Neural cell (in vitro differentiated cells): ENCODE results near the gene PTPRD. TPM values are rescaled to one million over a fixed set of nuclear protein-coding genes. Genes with fewer than 3 reads are reported as not detected.

ENCODE experiments used
- H2AFZ ChIP-seq: fragments of 200-600, 300-800 bp; sonication (generic), shearing (Covaris generic); 2 replicates; pipeline ENCODE4 v1.6.0; 2014; ENCODE audit warnings: low read depth, mild to moderate bottlenecking, antibody characterized with exemption, low read length, moderate library complexity
- H3F3A ChIP-seq: fragments of 200-600 bp; shearing (Covaris generic); 2 replicates; pipeline ENCODE4 v1.6.1; 2016; ENCODE audit warnings: mild to moderate bottlenecking, moderate library complexity, mixed read lengths, antibody characterized with exemption, low read length; ENCODE audit not compliant: insufficient read depth, poor library complexity, severe bottlenecking
- H3K27ac ChIP-seq: fragments of 200-600, 300-800 bp; sonication (generic), shearing (Covaris generic); 2 replicates; pipeline ENCODE4 v1.5.1; 2014; ENCODE audit warnings: mild to moderate bottlenecking, low read length, moderate library complexity
- H3K27me3 ChIP-seq: fragments of 300-800, 200-600 bp; sonication (generic), shearing (Covaris generic); 2 replicates; pipeline ENCODE4 v1.6.0; 2014; ENCODE audit warnings: mild to moderate bottlenecking, low read depth, low read length, moderate library complexity; ENCODE audit not compliant: insufficient read depth
- H3K36me3 ChIP-seq: fragments of 300-800, 200-600 bp; sonication (generic), shearing (Covaris generic); 2 replicates; pipeline ENCODE4 v1.5.1; 2014; ENCODE audit warnings: mild to moderate bottlenecking, antibody characterized with exemption, low read length, moderate library complexity; ENCODE audit not compliant: insufficient read depth
- H3K4me2 ChIP-seq: fragments of 300-800, 200-600 bp; sonication (generic), shearing (Covaris generic); 2 replicates; pipeline ENCODE4 v1.6.0; 2014; ENCODE audit warnings: mild to moderate bottlenecking, low read length
- H3K4me3 ChIP-seq: fragments of 300-800, 200-600 bp; sonication (generic), shearing (Covaris generic); 2 replicates; pipeline ENCODE4 v1.5.1; 2014; ENCODE audit warnings: mild to moderate bottlenecking, low read length, moderate library complexity
- H3K79me2 ChIP-seq: fragments of 200-600 bp; shearing (Covaris generic); replicated peaks from 2 replicates; pipeline ENCODE4 v1.6.0; 2014; ENCODE audit warnings: mild to moderate bottlenecking, low read length, moderate library complexity; ENCODE audit not compliant: insufficient read depth
- H3K9ac ChIP-seq: fragments of 300-800, 200-600 bp; sonication (generic), shearing (Covaris generic); 2 replicates; pipeline ENCODE4 v1.6.1; 2016; ENCODE audit warnings: mild to moderate bottlenecking, low read length, mixed read lengths
- H3K9me2 ChIP-seq: fragments of 200-600 bp; shearing (Covaris generic); 2 replicates; pipeline ENCODE4 v1.6.1; 2016; ENCODE audit warnings: mild to moderate bottlenecking, low read length, mixed read lengths; ENCODE audit not compliant: insufficient read depth
- H3K9me3 ChIP-seq: fragments of 200-600, 300-800 bp; sonication (generic), shearing (Covaris generic); 2 replicates; pipeline ENCODE4 v1.6.1; 2016; ENCODE audit warnings: mild to moderate bottlenecking, mixed run types, low read length, moderate library complexity, mixed read lengths
- H4K20me1 ChIP-seq: fragments of 200-600 bp; shearing (Covaris generic); 2 replicates; pipeline ENCODE4 v1.6.1; 2016; ENCODE audit warnings: mild to moderate bottlenecking, mixed run types; ENCODE audit not compliant: insufficient read depth
- EP300 ChIP-seq: fragments of 450-650 bp; conservative IDR thresholded peaks from 2 replicates; pipeline ENCODE4 v1.6.1; 2014; ENCODE audit warnings: antibody characterized with exemption, mild to moderate bottlenecking, moderate library complexity; ENCODE audit not compliant: poor library complexity, severe bottlenecking
- EZH2 ChIP-seq: fragments of 200-600, 300-800 bp; shearing (Covaris generic), sonication (generic); IDR thresholded peaks from 2 replicates; pipeline ENCODE4 v1.6.1; 2014; ENCODE audit warnings: antibody characterized with exemption, low read length, borderline replicate concordance, mild to moderate bottlenecking; ENCODE audit not compliant: insufficient read depth, poor library complexity, severe bottlenecking
- MXI1 ChIP-seq: fragments of 450-650 bp; conservative IDR thresholded peaks from 2 replicates; pipeline ENCODE4 v1.6.1; 2014; ENCODE audit warnings: antibody characterized with exemption, mild to moderate bottlenecking; ENCODE audit not compliant: poor library complexity, severe bottlenecking
- POLR2AphosphoS5 ChIP-seq: IDR thresholded peaks from 2 replicates; pipeline ENCODE4 v1.6.1; 2012
- RAD21 ChIP-seq: fragments of 450-650 bp; conservative IDR thresholded peaks from 2 replicates; pipeline ENCODE4 v1.6.1; 2014; ENCODE audit warnings: antibody characterized with exemption, mild to moderate bottlenecking, moderate library complexity
- REST ChIP-seq: IDR thresholded peaks from 2 replicates; pipeline ENCODE4 v1.6.1; 2012; ENCODE audit warnings: borderline replicate concordance
- SMC3 ChIP-seq: fragments of 450-650 bp; conservative IDR thresholded peaks from 2 replicates; pipeline ENCODE4 v1.6.1; 2014; ENCODE audit warnings: antibody characterized with exemption, mild to moderate bottlenecking, moderate library complexity; ENCODE audit not compliant: poor library complexity
- TAF1 ChIP-seq: IDR thresholded peaks from 2 replicates; pipeline ENCODE4 v1.6.1; 2012; ENCODE audit warnings: low read depth
- polyA plus RNA-seq: library from polyadenylated mRNA; depleted of rRNA; stranded (reverse); fragments of >200 nt; gene quantifications from 2 replicates; pipeline ENCODE4 v1.2.3, GENCODE V29; 2014
- TF ChIP-seq, protein P1 (sequence below): fragments of 450-650 bp; IDR thresholded peaks from 2 replicates; pipeline ENCODE4 v1.5.1; 2014; ENCODE audit warnings: antibody characterized with exemption, mild to moderate bottlenecking, moderate library complexity; ENCODE audit not compliant: poor library complexity, severe bottlenecking

The PTPRD gene
- polyA plus RNA-seq, 1 donor from 2014 or later = 143 TPM

GRCh38 chr9:9142001-9142400, 1470.8 kb downstream of the PTPRD start:
- Histone ChIP-seq H3F3A (no peaks in the 10 kb centered on the region), H3K79me2 (no peaks in the 10 kb centered on the region), H3K4me3 (no peak overlapping the region), H3K9me2 (no peaks in the 10 kb centered on the region), H4K20me1 (no peaks in the 10 kb centered on the region), H3K9ac (no peak overlapping the region), H2AFZ (no peak overlapping the region), H3K4me2 (no peak overlapping the region), H3K27ac (no peak overlapping the region), H3K27me3 (no peaks in the 10 kb centered on the region), H3K9me3 (no peaks in the 10 kb centered on the region), H3K36me3 (no peaks in the 10 kb centered on the region)
- TF ChIP-seq POLR2AphosphoS5 = no peak
- TF ChIP-seq TAF1 = no peak
- no peak for TF ChIP-seq EZH2
- TF ChIP-seq RAD21 = no peak
- TF ChIP-seq EP300 = no peak
- TF ChIP-seq, protein P1, sequence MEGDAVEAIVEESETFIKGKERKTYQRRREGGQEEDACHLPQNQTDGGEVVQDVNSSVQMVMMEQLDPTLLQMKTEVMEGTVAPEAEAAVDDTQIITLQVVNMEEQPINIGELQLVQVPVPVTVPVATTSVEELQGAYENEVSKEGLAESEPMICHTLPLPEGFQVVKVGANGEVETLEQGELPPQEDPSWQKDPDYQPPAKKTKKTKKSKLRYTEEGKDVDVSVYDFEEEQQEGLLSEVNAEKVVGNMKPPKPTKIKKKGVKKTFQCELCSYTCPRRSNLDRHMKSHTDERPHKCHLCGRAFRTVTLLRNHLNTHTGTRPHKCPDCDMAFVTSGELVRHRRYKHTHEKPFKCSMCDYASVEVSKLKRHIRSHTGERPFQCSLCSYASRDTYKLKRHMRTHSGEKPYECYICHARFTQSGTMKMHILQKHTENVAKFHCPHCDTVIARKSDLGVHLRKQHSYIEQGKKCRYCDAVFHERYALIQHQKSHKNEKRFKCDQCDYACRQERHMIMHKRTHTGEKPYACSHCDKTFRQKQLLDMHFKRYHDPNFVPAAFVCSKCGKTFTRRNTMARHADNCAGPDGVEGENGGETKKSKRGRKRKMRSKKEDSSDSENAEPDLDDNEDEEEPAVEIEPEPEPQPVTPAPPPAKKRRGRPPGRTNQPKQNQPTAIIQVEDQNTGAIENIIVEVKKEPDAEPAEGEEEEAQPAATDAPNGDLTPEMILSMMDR = no peak
- no peak for TF ChIP-seq REST
- no peak for TF ChIP-seq MXI1
- no peak for TF ChIP-seq SMC3

DNA sequence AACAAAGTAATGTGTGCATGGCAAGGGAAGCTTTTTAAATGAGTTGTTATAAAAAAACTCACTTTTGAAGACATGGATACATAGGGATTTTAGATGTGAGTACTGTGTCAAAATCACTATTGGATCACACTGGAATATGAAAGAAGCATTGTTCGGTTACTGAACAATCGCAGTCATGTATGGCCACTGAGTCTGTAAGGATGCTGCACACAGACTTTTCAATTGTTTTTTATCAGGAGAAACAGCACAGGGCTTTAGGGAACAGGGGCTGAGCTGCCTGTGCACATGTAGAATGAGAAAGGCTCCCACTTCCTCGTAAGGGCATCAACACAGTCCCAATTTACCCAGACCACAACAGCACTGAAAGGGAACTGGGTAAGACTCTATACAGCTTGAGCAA, 1479.3 kb downstream of the PTPRD start:
- H3K27ac ChIP-seq = no peak overlapping the region
- no peaks in the 10 kb centered on the region for H3K79me2 ChIP-seq
- no peak overlapping the region for H3K9ac ChIP-seq
- no peaks in the 10 kb centered on the region for H3F3A ChIP-seq
- H4K20me1 ChIP-seq = no peaks in the 10 kb centered on the region
- no peaks in the 10 kb centered on the region for H3K9me3 ChIP-seq
- no peak for TF ChIP-seq MXI1
- TF ChIP-seq, protein P1 = no peak
- TF ChIP-seq TAF1 = no peak
- TF ChIP-seq EZH2 = no peak
- TF ChIP-seq REST = no peak
- no peak for TF ChIP-seq SMC3
- TF ChIP-seq RAD21 = no peak
- no peak for TF ChIP-seq EP300
- TF ChIP-seq POLR2AphosphoS5 = no peak
- no peak overlapping the region for H3K4me2 ChIP-seq
- no peaks in the 10 kb centered on the region for H3K36me3 ChIP-seq
- H3K27me3 ChIP-seq = no peaks in the 10 kb centered on the region
- H3K9me2 ChIP-seq = no peaks in the 10 kb centered on the region
- H3K4me3 ChIP-seq = no peak overlapping the region
- no peak overlapping the region for H2AFZ ChIP-seq
